Measurements from ENCODE around the gene WNT4.
A peak's percentile ranks its signal among the peaks of the same experiment; 100 is the strongest.

The WNT4 gene

DNA sequence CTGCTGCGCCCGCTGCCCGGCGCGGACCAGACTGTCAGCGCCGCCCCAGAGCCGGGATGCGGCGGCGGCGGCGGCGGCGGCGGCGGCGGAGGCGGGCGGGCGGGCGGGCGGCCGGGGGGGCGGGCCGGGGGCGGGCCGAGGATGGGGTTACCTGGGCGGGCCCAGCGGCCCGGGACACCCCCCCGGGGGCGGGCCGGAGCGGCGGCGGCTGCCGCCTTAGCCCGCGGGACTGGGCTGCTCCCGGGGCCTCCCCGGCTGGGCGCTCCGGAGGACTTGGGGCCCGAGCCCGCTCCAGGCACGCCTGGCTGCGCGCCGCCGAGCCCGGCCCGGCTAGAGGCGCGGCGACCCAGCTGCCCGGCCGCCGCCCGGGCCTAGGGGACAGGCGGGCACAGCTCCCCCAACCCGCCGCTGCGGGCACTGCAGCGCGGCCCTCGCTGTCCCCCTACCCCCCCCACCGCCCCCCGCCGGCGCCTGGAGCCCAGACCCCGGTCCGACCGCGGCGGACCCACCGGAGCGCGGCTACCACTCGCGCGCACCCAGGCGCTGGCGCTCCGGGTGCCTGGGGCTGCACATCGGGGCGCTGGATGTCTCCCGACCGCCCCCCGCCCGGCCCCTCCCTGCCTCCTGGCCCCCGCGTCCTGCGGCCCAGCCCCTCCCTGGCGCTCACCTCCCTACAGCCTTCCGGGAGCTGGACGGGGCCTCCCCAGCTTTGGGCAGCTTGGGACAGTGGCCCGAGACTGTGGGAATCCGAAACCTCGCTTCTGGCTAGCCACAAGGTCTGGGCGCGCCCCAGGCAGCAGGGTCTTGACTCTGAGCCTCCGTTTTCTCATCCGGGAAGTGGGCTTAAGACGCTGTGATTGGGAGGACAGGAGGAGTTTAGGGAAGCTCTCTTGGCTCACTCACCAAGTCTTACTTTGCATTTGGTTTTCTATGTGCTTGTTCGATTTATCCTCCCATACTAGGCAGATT is at the start of gene WNT4:
Gene WNT4 (minus strand): TSS at position 33 of the 969 bp plus-strand sequence. CDS start 175 bp downstream, outside the sequence.
- Mint-ChIP-seq H3K4me3 (peak within 1 kb of the TSS; percentile 70), H3K9me3 (no peaks in the 10 kb centered on the region), H3K4me1 (peaks cover 10% of the 10 kb centered on the region), H3K27me3 (peaks cover 36% of the 10 kb centered on the region), H3K36me3 (no peaks in the 10 kb centered on the region), H3K27ac (no peak within 1 kb of the TSS)

DNA sequence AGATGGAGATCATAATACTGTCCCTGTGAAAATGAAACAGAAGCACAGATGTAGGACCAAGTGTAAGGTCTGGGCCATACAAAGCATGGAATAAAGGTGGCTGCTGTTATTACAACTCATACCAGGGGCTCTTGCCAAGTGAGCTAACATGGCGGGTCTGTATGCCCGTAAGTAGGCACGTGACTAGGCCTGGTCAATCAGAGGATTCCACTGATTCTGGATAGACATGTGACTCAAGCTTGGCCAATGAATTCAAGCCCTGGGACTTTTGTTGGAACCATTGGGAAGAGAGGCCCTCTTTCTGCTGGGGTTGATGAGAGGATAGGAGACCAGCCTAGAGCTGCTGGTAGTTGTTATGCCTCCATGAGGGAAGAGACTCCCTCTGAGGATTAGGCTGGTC is 47.8 kb upstream of the WNT4 start:
- peaks cover 6% of the 10 kb centered on the region for H3K27me3 Mint-ChIP-seq
- H3K36me3 Mint-ChIP-seq, result no peaks in the 10 kb centered on the region
- no peaks in the 10 kb centered on the region for H3K4me1 Mint-ChIP-seq

DNA sequence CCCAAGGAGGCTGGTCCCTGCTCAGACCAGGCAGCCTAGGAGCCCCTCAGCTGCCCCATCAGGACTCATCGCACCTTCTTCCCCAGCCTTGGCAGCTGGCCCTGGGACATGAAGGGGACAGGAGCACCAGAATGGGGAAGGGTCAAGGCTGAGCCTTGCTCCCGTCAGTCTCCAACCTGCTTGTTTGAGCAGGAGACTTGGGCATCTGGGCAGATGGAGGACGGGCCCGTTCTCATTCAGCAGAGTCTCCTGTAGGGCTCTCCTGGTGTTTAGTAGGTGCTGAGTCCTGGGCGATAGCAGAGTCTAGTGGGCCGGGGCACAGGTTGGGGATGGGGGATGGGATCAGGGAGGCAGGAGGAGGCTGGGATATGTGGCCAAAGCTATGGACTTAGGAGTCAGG is 47.4 kb upstream of the WNT4 start:
- no peaks in the 10 kb centered on the region for H3K9me3 Mint-ChIP-seq
- H3K27ac Mint-ChIP-seq, result no peak overlapping the region
- H3K36me3 Mint-ChIP-seq, result no peaks in the 10 kb centered on the region
- H3K4me3 Mint-ChIP-seq, result no peak overlapping the region
- peaks cover 9% of the 10 kb centered on the region for H3K27me3 Mint-ChIP-seq
- H3K4me1 Mint-ChIP-seq, result no peaks in the 10 kb centered on the region

More for the DNA sequence above, 47.8 kb upstream of the WNT4 start:
- Mint-ChIP-seq H3K9me3 (no peaks in the 10 kb centered on the region), H3K4me3 (no peak overlapping the region), H3K27ac (no peak overlapping the region)

DNA sequence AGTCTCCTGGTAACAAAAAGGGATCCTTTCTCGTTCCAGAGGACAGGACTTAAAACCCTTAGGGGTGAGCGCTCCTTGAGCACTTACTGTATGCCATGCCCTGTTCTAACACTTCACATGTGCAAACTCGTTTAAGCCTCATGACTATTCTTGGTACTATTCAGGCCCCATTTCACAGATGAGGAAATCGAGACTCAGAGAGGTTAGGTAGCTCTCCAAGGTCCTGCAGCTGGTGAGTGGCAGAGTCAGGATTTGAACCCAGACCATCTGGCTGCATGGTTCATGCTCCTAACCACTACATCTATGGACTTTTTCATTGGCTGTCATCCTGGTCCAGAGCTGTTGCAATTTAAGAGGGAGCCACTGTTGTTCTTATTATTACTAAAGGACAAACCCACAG is 46.7 kb upstream of the WNT4 start:
- no peaks in the 10 kb centered on the region for H3K9me3 Mint-ChIP-seq
- peaks cover 9% of the 10 kb centered on the region for H3K27me3 Mint-ChIP-seq
- H3K4me3 Mint-ChIP-seq, result no peak overlapping the region

DNA sequence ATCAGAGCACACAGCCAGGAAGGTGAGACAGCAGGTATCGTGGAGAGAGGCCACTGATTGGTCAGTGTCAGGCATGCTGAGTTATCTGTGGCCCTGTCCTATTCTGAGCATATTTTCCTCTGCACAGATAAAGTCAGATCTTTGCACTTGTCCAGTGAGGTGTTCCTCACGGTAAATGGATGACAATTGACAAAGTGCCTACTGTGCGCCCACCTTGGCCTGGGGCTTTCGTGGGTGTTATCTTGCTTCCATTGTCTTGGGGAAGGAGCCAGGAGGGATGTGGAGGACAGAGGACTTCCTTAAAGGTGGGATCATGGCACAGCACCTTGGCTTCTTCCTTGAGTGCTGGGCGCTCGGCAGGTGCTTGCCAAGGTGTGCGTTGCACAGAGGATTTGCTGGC is 46.0 kb upstream of the WNT4 start:
- Mint-ChIP-seq H3K9me3 (no peaks in the 10 kb centered on the region), H3K27me3 (peaks cover 12% of the 10 kb centered on the region), H3K36me3 (no peaks in the 10 kb centered on the region), H3K4me1 (no peaks in the 10 kb centered on the region), H3K27ac (no peak overlapping the region), H3K4me3 (no peak overlapping the region)

More for the DNA sequence above, 46.7 kb upstream of the WNT4 start:
- Mint-ChIP-seq H3K36me3 (no peaks in the 10 kb centered on the region), H3K27ac (no peak overlapping the region), H3K4me1 (no peaks in the 10 kb centered on the region)

DNA sequence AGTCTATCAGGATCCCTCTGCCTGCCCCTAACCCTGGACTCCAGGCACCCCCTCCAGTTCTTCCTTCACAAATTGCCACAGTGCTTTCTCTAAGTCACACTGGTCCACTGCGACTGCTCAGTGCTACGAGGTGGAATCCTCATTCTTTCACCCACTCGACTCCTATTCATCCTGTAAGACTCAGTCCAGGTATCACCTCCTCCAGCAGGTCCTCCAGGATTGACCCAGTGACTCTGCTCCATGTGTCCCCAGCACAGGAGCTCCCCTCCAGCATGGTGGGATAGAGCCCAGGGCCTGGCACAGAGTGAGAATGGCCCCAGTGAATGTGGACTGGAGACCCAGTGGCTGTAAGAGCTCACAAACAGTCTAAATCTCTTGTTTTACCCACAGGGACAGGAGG is 45.5 kb upstream of the WNT4 start:
- peaks cover 12% of the 10 kb centered on the region for H3K27me3 Mint-ChIP-seq
- H3K27ac Mint-ChIP-seq, result no peak overlapping the region
- H3K9me3 Mint-ChIP-seq, result no peaks in the 10 kb centered on the region
- no peaks in the 10 kb centered on the region for H3K4me1 Mint-ChIP-seq
- no peak overlapping the region for H3K4me3 Mint-ChIP-seq
- no peaks in the 10 kb centered on the region for H3K36me3 Mint-ChIP-seq

DNA sequence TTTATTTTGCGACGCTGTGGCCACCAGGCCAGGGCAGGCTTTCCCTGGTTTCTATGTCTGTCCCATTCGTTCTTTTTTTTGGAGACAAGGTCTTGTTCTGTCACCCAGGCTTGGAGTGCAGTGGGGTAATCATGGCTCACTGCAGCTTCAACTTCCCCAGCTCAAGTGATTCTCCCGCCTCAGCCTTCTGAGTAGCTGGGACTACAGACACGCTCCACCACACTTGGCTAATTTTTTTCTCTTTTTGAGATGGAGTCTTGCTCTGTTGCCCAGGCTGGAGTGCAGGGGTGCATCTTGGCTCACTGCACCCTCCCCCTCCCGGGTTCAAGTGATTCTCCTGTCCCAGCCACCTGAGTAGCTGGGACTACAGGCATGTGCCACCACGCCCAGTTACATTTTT is 43.4 kb upstream of the WNT4 start:
- no peaks in the 10 kb centered on the region for H3K36me3 Mint-ChIP-seq
- peaks cover 3% of the 10 kb centered on the region for H3K4me1 Mint-ChIP-seq
- H3K27me3 Mint-ChIP-seq, result peaks cover 15% of the 10 kb centered on the region
- no peak overlapping the region for H3K4me3 Mint-ChIP-seq
- no peak overlapping the region for H3K27ac Mint-ChIP-seq
- H3K9me3 Mint-ChIP-seq, result no peaks in the 10 kb centered on the region

DNA sequence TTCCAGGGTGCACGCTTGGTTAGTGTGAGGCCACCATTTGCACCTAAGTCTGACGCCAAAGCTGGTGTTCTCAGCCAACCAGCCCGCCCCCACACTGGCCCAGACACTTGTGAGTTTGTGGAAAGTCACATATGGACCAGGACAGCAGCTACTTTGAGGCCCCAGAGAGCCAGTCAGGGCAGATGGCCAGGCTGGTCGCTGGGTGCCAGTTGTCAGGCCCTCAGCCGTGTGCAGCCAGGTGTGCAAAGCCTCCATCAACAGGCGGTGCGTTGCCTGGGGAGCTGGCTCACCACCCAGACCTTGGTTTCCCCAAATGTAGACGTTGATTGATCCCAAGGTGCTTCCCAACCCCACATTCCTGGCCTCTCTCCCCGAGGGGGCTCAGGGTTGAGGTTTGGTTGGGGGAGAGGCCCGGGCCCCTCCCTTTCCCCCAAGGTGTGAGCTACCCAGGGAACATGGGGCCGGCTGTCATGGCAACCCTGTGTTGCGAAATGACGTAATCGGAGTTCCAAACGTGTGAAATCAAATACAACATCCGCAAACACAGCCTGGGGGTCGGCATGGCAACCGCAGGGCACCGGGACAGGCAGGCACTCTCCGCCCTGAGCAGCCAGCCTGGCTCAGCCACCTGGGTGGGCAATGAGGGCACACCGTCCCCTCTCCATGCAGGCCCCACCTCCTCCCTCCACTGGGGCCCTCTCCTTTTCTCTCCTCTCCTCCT is 42.2 kb upstream of the WNT4 start:
- Mint-ChIP-seq H3K4me3 (no peak overlapping the region), H3K27me3 (peaks cover 15% of the 10 kb centered on the region), H3K36me3 (no peaks in the 10 kb centered on the region), H3K27ac (no peak overlapping the region), H3K4me1 (peaks cover 3% of the 10 kb centered on the region), H3K9me3 (no peaks in the 10 kb centered on the region)

DNA sequence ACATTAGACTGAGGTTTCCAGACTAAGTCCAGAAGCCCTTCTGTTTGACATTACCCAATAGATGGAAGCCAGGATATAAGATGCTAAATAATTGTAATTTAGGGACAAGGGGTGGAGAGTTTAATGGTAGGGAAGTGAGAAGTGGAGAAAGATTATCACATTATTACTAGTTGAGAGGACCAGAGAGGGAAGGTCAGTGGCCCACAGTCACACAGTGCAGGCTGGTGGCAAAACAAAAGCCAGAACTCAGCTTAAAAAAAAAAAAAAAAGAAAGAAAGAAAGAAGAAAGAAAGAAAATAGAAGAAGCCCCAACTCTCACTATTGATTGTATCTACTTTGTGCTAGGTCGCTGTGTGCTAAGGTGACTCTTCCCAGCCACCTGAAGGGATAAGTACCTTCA is 41.6 kb upstream of the WNT4 start:
- Mint-ChIP-seq H3K4me3 (no peak overlapping the region), H3K27ac (no peak overlapping the region), H3K27me3 (peaks cover 15% of the 10 kb centered on the region), H3K9me3 (no peaks in the 10 kb centered on the region), H3K36me3 (no peaks in the 10 kb centered on the region), H3K4me1 (peaks cover 3% of the 10 kb centered on the region)

DNA sequence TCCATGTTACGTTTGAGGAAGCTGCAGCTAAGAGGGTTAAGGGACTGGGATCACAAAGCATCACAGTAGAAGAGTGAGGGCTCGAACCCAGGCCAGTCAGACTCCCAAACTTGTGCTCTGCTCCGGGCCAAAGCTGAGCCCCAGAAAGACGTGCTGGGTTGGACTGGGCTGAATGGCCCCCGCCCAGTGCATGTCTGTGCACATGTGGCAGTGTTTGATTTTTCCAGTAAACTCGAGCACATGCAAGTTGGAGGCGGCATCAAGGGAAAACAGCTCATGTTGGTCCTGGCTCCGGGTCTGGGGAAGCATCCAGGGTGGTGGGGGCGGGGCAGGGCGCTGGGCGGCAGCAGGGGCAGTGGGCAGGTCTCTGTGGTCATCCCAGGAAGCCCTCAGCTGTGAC is 39.8 kb upstream of the WNT4 start:
- Mint-ChIP-seq H3K27ac (no peak overlapping the region), H3K36me3 (no peaks in the 10 kb centered on the region), H3K27me3 (peaks cover 13% of the 10 kb centered on the region), H3K4me1 (peaks cover 7% of the 10 kb centered on the region), H3K9me3 (no peaks in the 10 kb centered on the region), H3K4me3 (no peak overlapping the region)

DNA sequence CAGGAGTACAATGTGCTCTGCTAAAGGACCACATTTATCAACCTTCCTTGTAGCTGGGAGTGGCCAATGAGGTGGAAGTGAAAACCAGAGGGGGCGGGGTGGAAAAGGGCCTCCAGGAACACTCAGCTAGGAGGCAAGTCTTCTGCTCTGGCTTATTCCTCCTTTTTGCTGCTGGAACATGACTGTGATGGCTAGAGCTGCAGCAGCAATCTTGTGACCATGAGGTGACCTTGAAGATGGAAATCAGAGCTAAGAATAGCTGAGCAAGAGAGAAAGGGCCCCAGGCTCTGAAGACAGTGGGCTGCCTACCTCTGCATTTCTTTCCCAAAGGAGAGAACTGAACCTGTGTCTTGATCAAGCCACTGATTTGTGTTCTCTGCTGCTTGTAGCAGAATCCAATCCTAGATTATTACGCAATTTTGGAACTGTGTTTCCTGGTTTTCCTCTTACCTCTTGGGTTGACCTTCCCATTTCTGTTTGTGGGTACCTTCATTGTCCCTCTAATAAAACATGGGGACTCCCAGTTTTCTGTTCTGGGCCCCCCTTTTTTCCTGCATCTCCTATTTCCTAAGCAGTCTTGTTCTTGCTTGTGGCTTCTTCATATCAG is 36.4 kb upstream of the WNT4 start:
- H3K9me3 Mint-ChIP-seq, result no peaks in the 10 kb centered on the region
- peaks cover 3% of the 10 kb centered on the region for H3K27me3 Mint-ChIP-seq
- no peak overlapping the region for H3K4me3 Mint-ChIP-seq

DNA sequence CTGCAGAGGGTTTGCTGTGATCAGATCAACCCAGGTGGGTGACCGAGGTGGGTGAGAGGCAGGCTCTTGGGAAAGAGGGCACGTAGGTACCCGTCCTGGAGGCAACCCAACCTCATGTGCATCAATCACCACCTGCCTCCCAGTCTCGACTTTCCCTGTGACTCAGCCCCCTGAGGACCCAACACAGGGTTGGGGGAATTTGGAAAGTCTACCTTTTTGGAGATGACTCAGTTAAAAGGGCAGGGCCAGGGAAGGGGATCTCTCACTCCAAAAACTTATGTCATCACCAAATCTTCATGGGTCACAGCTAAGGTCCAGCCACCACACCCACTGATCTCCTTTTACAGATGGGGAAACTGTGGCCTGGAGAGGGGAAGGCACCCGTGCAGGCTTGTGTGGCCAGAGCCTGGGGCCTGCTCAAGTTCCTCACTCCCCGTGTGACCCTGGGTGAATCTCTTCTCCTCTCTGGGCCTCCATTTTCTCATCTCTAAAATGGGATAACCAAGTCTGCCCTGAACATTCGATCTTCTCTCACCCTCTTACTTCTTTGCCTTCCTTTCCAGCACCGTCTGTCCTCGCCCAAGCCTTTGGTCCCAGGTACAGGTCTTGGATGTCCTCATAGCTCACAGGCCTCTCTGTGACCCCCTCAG is 34.6 kb upstream of the WNT4 start:
- Mint-ChIP-seq H3K27me3 (peaks cover 2% of the 10 kb centered on the region), H3K36me3 (no peaks in the 10 kb centered on the region), H3K27ac (peak overlapping the region; percentile 76), H3K9me3 (no peaks in the 10 kb centered on the region), H3K4me3 (no peak overlapping the region), H3K4me1 (peaks cover 25% of the 10 kb centered on the region)

More for the DNA sequence above, 36.4 kb upstream of the WNT4 start:
- Mint-ChIP-seq H3K4me1 (peaks cover 25% of the 10 kb centered on the region), H3K27ac (no peak overlapping the region), H3K36me3 (no peaks in the 10 kb centered on the region)

DNA sequence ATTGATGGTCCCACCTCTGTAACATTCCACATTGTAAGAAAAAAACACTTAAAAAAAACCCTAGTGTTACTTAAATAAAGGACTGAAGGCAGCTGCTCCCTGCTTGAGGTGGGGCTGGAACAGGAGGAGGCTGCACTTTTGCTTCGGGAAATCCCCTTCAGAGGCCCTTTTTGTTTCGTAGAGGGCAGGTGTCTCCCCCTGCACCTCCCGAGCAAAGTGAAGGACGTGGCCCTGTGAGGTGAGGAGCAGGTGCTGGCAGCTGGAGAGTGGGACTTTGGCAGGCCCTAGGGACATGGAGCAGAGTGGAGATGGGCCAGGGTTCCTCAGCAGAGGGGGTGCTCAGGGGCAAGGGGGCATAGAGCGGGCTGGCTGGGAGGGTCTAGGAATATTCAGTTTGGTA is 33.4 kb upstream of the WNT4 start:
- no peaks in the 10 kb centered on the region for H3K36me3 Mint-ChIP-seq
- H3K4me1 Mint-ChIP-seq, result peaks cover 22% of the 10 kb centered on the region
- peak overlapping the region; percentile 65 for H3K4me3 Mint-ChIP-seq
- H3K27ac Mint-ChIP-seq, result no peak overlapping the region
- no peaks in the 10 kb centered on the region for H3K27me3 Mint-ChIP-seq
- no peaks in the 10 kb centered on the region for H3K9me3 Mint-ChIP-seq

DNA sequence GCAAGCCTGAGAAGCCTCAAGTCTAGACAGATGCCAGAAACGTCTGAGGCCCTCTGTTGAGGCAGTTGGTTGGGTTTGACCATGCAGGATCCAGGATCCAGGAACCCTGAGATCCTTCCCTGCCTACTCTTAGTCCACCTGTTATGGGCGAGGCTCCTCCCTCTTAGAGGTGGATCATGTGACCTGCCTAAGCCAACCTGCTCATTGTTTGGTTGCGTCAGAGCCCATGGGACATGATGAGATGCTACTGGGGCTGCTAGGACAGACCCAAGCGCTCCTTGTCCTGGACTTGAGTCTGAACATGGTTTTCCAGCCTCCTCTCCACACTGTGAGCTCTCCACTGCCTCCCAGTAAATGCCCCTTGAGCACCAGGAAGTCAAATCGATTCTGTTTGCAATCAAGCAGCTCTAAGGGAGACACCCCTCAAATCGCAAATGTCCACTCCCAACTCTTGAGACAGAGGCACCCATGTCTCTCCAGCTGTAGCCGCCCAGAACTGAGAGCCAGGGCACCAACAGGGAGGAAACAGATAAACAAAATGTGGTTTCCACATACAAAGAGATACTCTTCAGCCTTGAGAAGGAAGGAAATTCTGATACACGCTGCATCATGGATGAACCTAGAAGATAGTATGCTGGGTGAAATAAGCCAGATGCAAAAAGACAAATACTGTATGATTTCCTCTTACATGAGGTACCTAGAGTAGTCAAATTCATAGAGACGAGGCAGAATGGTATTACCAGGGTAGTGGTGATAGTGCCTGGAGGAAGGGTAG is 31.7 kb upstream of the WNT4 start:
- Mint-ChIP-seq H3K4me3 (no peak overlapping the region), H3K9me3 (no peaks in the 10 kb centered on the region), H3K4me1 (peaks cover 22% of the 10 kb centered on the region), H3K36me3 (no peaks in the 10 kb centered on the region), H3K27me3 (no peaks in the 10 kb centered on the region), H3K27ac (no peak overlapping the region)

All from activated naive CD4-positive, alpha-beta T cell treated with anti-CD3 and anti-CD28 coated beads, Interleukin-2, amount 50 U/mL, for 24 hours (primary cell).